ENCODE measurements around the gene ATP6V0D1.
"Not testable (repeated sequence)": the region's sequence is repeated elsewhere in the genome, so short reads cannot be mapped to it uniquely, and the experiment has no call there.

Gene ATP6V0D1

GRCh38 chr16:67480833-67481560, at the start of gene ATP6V0D1:
ATP6V0D1 (minus strand) TSS chr16:67481157; CDS start chr16:67481086, 71 bp downstream.
- ATAC-seq, result peak; percentile 92
- peak; percentile 100 for DNase-seq

GRCh38 chr16:67530013-67530939, 49.3 kb upstream of the ATP6V0D1 start:
- peak; percentile 55 for DNase-seq
- peak; percentile 34 for ATAC-seq

GRCh38 chr16:67529582-67530012, 48.6 kb upstream of the ATP6V0D1 start:
- DNase-seq (no peak), ATAC-seq (no peak)

- ATAC-seq (peak; percentile 34), DNase-seq (peak; percentile 50)
Measured at GRCh38 chr16:67528870-67529581, 48.1 kb upstream of the ATP6V0D1 start.

- DNase-seq (peak; percentile 64), ATAC-seq (peak; percentile 47)
Measured at GRCh38 chr16:67528222-67528869, 47.4 kb upstream of the ATP6V0D1 start, which contains the start of gene RIPOR1. RIPOR1 (plus strand) TSS chr16:67528829; CDS start chr16:67538447, 9,618 bp downstream.

GRCh38 chr16:67526149-67526791, 45.3 kb upstream of the ATP6V0D1 start:
- no peak for DNase-seq
- ATAC-seq, result no peak

- DNase-seq (no peak), ATAC-seq (no peak)
Measured at GRCh38 chr16:67525176-67525860, 44.4 kb upstream of the ATP6V0D1 start.

- DNase-seq, result peak; percentile 98
- peak; percentile 91 for ATAC-seq
Measured at GRCh38 chr16:67521095-67521804, 40.3 kb upstream of the ATP6V0D1 start.

- ATAC-seq, result no peak
- DNase-seq, result no peak
Measured at GRCh38 chr16:67519242-67519641, 38.3 kb upstream of the ATP6V0D1 start.

- no peak for DNase-seq
- no peak for ATAC-seq
Measured at GRCh38 chr16:67518676-67519075, 37.7 kb upstream of the ATP6V0D1 start.

GRCh38 chr16:67517661-67518423, 36.9 kb upstream of the ATP6V0D1 start:
- DNase-seq (no peak), ATAC-seq (no peak)

GRCh38 chr16:67517155-67517445, 36.1 kb upstream of the ATP6V0D1 start:
- DNase-seq (no peak), ATAC-seq (no peak)

GRCh38 chr16:67516296-67517154, 35.6 kb upstream of the ATP6V0D1 start:
- no peak for DNase-seq

GRCh38 chr16:67514382-67514828, 33.4 kb upstream of the ATP6V0D1 start:
- peak; percentile 81 for DNase-seq

More at GRCh38 chr16:67516296-67517154, 35.6 kb upstream of the ATP6V0D1 start:
- ATAC-seq, result no peak

GRCh38 chr16:67513892-67514291, 32.9 kb upstream of the ATP6V0D1 start:
- not testable (repeated sequence) for DNase-seq, ATAC-seq

More at GRCh38 chr16:67514382-67514828, 33.4 kb upstream of the ATP6V0D1 start:
- peak; percentile 70 for ATAC-seq

GRCh38 chr16:67509016-67509415, 28.1 kb upstream of the ATP6V0D1 start:
- no peak for ATAC-seq
- DNase-seq, result no peak

- ATAC-seq (no peak), DNase-seq (no peak)
Measured at GRCh38 chr16:67506468-67506867, 25.5 kb upstream of the ATP6V0D1 start.
